ENCODE measurements around the gene GAS7.

DNA sequence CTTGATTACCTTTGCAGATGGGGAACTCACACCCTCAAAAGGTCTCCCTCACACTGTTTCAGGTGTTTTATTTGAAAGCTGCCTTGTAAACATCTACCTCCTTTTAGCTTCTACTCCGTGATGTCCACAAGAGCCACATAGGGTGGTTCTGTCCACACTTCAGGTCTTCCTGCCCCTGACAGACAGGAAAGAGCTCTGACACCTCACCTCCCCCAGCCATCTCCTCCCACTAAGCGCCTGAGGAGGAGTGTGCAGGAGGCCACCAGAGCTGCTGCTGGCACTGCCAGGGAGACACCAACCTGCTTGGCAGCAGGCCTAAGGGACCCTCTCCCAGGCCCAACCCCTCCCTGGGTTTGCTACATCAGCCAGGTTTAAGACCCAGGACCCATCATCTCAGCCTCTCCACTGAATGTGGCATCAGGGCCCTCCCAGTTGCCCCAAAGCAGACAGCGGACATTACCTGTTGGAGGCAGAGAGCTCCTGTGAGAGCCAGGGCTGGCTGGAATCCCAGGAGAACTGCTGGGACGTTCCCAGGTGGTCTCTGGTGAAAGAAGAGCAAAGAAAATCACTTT, 217.0 kb downstream of the GAS7 start:
- TF ChIP-seq, protein P1, sequence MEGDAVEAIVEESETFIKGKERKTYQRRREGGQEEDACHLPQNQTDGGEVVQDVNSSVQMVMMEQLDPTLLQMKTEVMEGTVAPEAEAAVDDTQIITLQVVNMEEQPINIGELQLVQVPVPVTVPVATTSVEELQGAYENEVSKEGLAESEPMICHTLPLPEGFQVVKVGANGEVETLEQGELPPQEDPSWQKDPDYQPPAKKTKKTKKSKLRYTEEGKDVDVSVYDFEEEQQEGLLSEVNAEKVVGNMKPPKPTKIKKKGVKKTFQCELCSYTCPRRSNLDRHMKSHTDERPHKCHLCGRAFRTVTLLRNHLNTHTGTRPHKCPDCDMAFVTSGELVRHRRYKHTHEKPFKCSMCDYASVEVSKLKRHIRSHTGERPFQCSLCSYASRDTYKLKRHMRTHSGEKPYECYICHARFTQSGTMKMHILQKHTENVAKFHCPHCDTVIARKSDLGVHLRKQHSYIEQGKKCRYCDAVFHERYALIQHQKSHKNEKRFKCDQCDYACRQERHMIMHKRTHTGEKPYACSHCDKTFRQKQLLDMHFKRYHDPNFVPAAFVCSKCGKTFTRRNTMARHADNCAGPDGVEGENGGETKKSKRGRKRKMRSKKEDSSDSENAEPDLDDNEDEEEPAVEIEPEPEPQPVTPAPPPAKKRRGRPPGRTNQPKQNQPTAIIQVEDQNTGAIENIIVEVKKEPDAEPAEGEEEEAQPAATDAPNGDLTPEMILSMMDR (IDR thresholded peaks at IDR 0.05; ENCODE audit: insufficient read depth, low read depth, low read length) = no peak
- no peak for TF ChIP-seq EZH2 (IDR thresholded peaks at IDR 0.05; ENCODE audit: insufficient read depth, low read length)
